Effector CD8-positive, alpha-beta T cell (primary cell): ENCODE data around the gene TAF1A.

Experiments used
- DNase-seq: peaks from one replicate; lab custom pipeline; 2025; lab: John Stamatoyannopoulos, UW

TAF1A gene

GRCh38 chr1:222535455-222535854 lies 54.3 kb downstream of the TAF1A start:
- no peak for DNase-seq

DNA sequence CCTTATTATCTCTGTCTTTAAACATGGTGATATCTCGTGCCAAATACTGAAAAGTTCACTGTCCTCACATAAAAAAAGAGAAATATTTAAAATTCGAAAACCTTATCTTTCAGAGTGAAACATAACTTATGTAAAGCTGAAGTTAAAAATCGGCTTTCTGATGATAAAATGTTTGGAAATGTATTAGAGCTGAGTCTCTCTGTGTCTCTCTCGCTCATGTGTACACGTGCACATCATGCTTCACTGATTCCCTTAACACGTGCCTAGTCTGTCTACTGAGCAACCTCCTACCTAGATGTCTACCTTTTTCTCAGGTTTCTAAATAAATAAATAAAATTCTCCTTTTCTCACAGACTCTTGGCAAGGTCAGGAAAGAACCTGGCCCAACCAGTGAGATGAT lies 58.9 kb downstream of the TAF1A start:
- DNase-seq = no peak

GRCh38 chr1:222529916-222530315 lies 59.8 kb downstream of the TAF1A start:
- no peak for DNase-seq

- DNase-seq = no peak
These were observed 60.6 kb downstream of the TAF1A start for GRCh38 chr1:222529181-222529580.

DNA sequence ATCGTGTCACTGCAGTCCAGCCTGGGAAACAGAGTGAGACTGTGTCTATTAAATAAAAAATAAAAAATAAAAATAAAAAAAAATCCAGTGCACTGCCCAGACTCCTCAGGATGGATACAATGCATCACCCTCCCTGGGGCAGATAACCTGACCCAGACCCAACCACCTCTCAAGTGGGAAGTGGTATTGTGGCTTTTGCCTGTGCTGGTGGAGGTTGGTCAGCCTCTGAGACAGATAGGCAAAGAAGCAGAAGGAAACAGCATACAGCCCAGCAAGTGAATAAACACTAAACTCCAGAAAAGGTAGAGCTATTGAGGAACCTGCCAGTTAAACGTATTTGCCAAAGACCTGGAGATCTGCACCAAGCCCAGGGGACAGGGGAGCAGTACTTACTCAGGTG lies 63.8 kb downstream of the TAF1A start:
- no peak for DNase-seq

- no peak for DNase-seq
These were observed 65.9 kb downstream of the TAF1A start for GRCh38 chr1:222523852-222524251.

GRCh38 chr1:222522105-222522915 lies 67.4 kb downstream of the TAF1A start:
- no peak for DNase-seq

- DNase-seq = no peak
These were observed 68.2 kb downstream of the TAF1A start for GRCh38 chr1:222521299-222522104.
